Nephron progenitor cell (in vitro differentiated cells): Measurements from ENCODE around the gene NUCB1.
A peak's percentile ranks its signal among the peaks of the same experiment; 100 is the strongest.
"Not testable (repeated sequence)": the region's sequence is repeated elsewhere in the genome, so short reads cannot be mapped to it uniquely, and the experiment has no call there.

Experiments
- DNase-seq: peaks from one replicate; pipeline ENCODE4 v3.0.0; 2021
- H3K27ac Mint-ChIP-seq: 2 replicates; pipeline ENCODE4 v1.8.0; 2021; ENCODE audit warnings: mild to moderate bottlenecking, moderate library complexity, mixed read lengths
- H3K27me3 Mint-ChIP-seq: 2 replicates; pipeline ENCODE4 v1.8.0; 2021; ENCODE audit warnings: mild to moderate bottlenecking, low read depth, mixed read lengths; ENCODE audit not compliant: poor library complexity
- H3K36me3 Mint-ChIP-seq: 2 replicates; pipeline ENCODE4 v1.8.0; 2021; ENCODE audit warnings: low read depth, mixed read lengths
- H3K4me1 Mint-ChIP-seq: 2 replicates; pipeline ENCODE4 v1.8.0; 2021; ENCODE audit warnings: mixed read lengths
- H3K4me3 Mint-ChIP-seq: 2 replicates; pipeline ENCODE4 v1.8.0; 2021; ENCODE audit warnings: mild to moderate bottlenecking, moderate library complexity, mixed read lengths
- H3K9me3 Mint-ChIP-seq: 2 replicates; pipeline ENCODE4 v1.8.0; 2021; ENCODE audit warnings: mild to moderate bottlenecking, moderate library complexity, mixed read lengths
- CTCF ChIP-seq: fragments of 200-600 bp; sonication (generic); IDR thresholded peaks from 2 replicates; pipeline ENCODE4 v1.5.0; 2021; ENCODE audit warnings: antibody characterized with exemption

The NUCB1 gene

GRCh38 chr19:48900477-48901406 is 630 bp downstream of the NUCB1 start:
- no peak for DNase-seq
- peaks cover 43% of the 10 kb centered on the region for H3K4me1 Mint-ChIP-seq
- H3K27me3 Mint-ChIP-seq, result peaks cover 6% of the 10 kb centered on the region
- H3K27ac Mint-ChIP-seq, result peak overlapping the region; percentile 95
- H3K36me3 Mint-ChIP-seq, result peaks cover 27% of the 10 kb centered on the region
- H3K9me3 Mint-ChIP-seq, result no peaks in the 10 kb centered on the region
- TF ChIP-seq CTCF, result no peak
- peak overlapping the region; percentile 99 for H3K4me3 Mint-ChIP-seq

GRCh38 chr19:48902291-48902690 is 2.2 kb downstream of the NUCB1 start:
- not testable (repeated sequence) for H3K9me3 Mint-ChIP-seq, H3K4me3 Mint-ChIP-seq, H3K27ac Mint-ChIP-seq, DNase-seq, H3K27me3 Mint-ChIP-seq
- Mint-ChIP-seq H3K4me1 (peaks cover 35% of the 10 kb centered on the region), H3K36me3 (peaks cover 39% of the 10 kb centered on the region)

GRCh38 chr19:48903788-48904187 is 3.7 kb downstream of the NUCB1 start:
- H3K9me3 Mint-ChIP-seq, DNase-seq, H3K4me3 Mint-ChIP-seq, H3K27me3 Mint-ChIP-seq, H3K27ac Mint-ChIP-seq: not testable (repeated sequence)
- Mint-ChIP-seq H3K36me3 (peaks cover 54% of the 10 kb centered on the region), H3K4me1 (peaks cover 28% of the 10 kb centered on the region)

- peaks cover 11% of the 10 kb centered on the region for H3K4me1 Mint-ChIP-seq
- no peaks in the 10 kb centered on the region for H3K9me3 Mint-ChIP-seq
- TF ChIP-seq CTCF, result no peak
- no peak overlapping the region for H3K4me3 Mint-ChIP-seq
- no peak for DNase-seq
- peaks cover 3% of the 10 kb centered on the region for H3K27me3 Mint-ChIP-seq
- no peak overlapping the region for H3K27ac Mint-ChIP-seq
- peaks cover 67% of the 10 kb centered on the region for H3K36me3 Mint-ChIP-seq
Observed at GRCh38 chr19:48905664-48906063, 5.6 kb downstream of the NUCB1 start.

GRCh38 chr19:48906324-48906723 is 6.2 kb downstream of the NUCB1 start:
- Mint-ChIP-seq H3K9me3 (no peaks in the 10 kb centered on the region), H3K4me3 (no peak overlapping the region), H3K4me1 (peaks cover 5% of the 10 kb centered on the region), H3K27me3 (peaks cover 3% of the 10 kb centered on the region), H3K36me3 (peaks cover 73% of the 10 kb centered on the region), H3K27ac (no peak overlapping the region)
- no peak for DNase-seq
- no peak for TF ChIP-seq CTCF

GRCh38 chr19:48907671-48908070 is 7.6 kb downstream of the NUCB1 start:
- Mint-ChIP-seq H3K36me3 (peaks cover 75% of the 10 kb centered on the region), H3K4me3 (no peak overlapping the region), H3K4me1 (no peaks in the 10 kb centered on the region), H3K9me3 (no peaks in the 10 kb centered on the region), H3K27me3 (peaks cover under 1% of the 10 kb centered on the region), H3K27ac (no peak overlapping the region)
- no peak for DNase-seq
- no peak for TF ChIP-seq CTCF

- DNase-seq, H3K4me3 Mint-ChIP-seq, H3K4me1 Mint-ChIP-seq, H3K9me3 Mint-ChIP-seq, H3K27me3 Mint-ChIP-seq: not testable (repeated sequence)
- Mint-ChIP-seq H3K36me3 (peaks cover 83% of the 10 kb centered on the region), H3K27ac (peak overlapping the region; percentile 22)
Observed at GRCh38 chr19:48909424-48910077, 9.4 kb downstream of the NUCB1 start.
